GM19372 (cell line): ENCODE measurements around the gene ZNF391.
"Not testable (repeated sequence)": the region's sequence is repeated elsewhere in the genome, so short reads cannot be mapped to it uniquely, and the experiment has no call there.

ENCODE experiments used
- ATAC-seq: cut with Tn5 transposase; IDR thresholded peaks from one replicate; pipeline ENCODE4 v1.9.1; 2021; ENCODE audit warnings: mild to moderate bottlenecking, low read depth, moderate library complexity; ENCODE audit not compliant: unreplicated experiment

ZNF391 gene

GRCh38 chr6:27388293-27389197 is at the start of gene ZNF391:
ZNF391 (plus strand) TSS chr6:27388759; CDS start chr6:27400371, 11,612 bp downstream.
- ATAC-seq, result peak; percentile 88

GRCh38 chr6:27352850-27353249 is 35.7 kb upstream of the ZNF391 start:
- no peak for ATAC-seq

- ATAC-seq, result no peak
These were observed 29.8 kb upstream of the ZNF391 start for GRCh38 chr6:27358786-27359185.

- no peak for ATAC-seq
These were observed 29.3 kb upstream of the ZNF391 start for GRCh38 chr6:27359231-27359630.

- no peak for ATAC-seq
These were observed 20.4 kb upstream of the ZNF391 start for GRCh38 chr6:27368202-27368601.

- no peak for ATAC-seq
These were observed 18.2 kb upstream of the ZNF391 start for GRCh38 chr6:27370391-27370790.

- ATAC-seq, result no peak
These were observed 13.5 kb upstream of the ZNF391 start for GRCh38 chr6:27374824-27375612.

- no peak for ATAC-seq
These were observed 12.9 kb upstream of the ZNF391 start for GRCh38 chr6:27375613-27376079.

- not testable (repeated sequence) for ATAC-seq
These were observed 10.2 kb upstream of the ZNF391 start for GRCh38 chr6:27378406-27378805.

- not testable (repeated sequence) for ATAC-seq
These were observed 7.6 kb upstream of the ZNF391 start for GRCh38 chr6:27381001-27381400.

- ATAC-seq, result no peak
These were observed 5.5 kb upstream of the ZNF391 start for GRCh38 chr6:27383011-27383410.

GRCh38 chr6:27383481-27383880 is 5.1 kb upstream of the ZNF391 start:
- no peak for ATAC-seq

GRCh38 chr6:27392623-27393022 is 4.1 kb downstream of the ZNF391 start:
- no peak for ATAC-seq

- no peak for ATAC-seq
These were observed 5.5 kb downstream of the ZNF391 start for GRCh38 chr6:27394073-27394472.

GRCh38 chr6:27400877-27401642 is 12.5 kb downstream of the ZNF391 start:
- ATAC-seq, result no peak

- no peak for ATAC-seq
These were observed 17.5 kb downstream of the ZNF391 start for GRCh38 chr6:27406085-27406484.

GRCh38 chr6:27407153-27407814 is 18.7 kb downstream of the ZNF391 start:
- ATAC-seq, result no peak

GRCh38 chr6:27414300-27414699 is 25.7 kb downstream of the ZNF391 start:
- no peak for ATAC-seq

- ATAC-seq, result no peak
These were observed 26.4 kb downstream of the ZNF391 start for GRCh38 chr6:27414996-27415395.

GRCh38 chr6:27415898-27416297 is 27.3 kb downstream of the ZNF391 start:
- no peak for ATAC-seq
